HG03064 (cell line): Measurements from ENCODE around the gene ZFYVE21.

Experiments used
- ATAC-seq: cut with Tn5 transposase; IDR thresholded peaks from one replicate; pipeline ENCODE4 v1.9.1; 2021; ENCODE audit warnings: low read depth; ENCODE audit not compliant: unreplicated experiment

ZFYVE21 gene

DNA sequence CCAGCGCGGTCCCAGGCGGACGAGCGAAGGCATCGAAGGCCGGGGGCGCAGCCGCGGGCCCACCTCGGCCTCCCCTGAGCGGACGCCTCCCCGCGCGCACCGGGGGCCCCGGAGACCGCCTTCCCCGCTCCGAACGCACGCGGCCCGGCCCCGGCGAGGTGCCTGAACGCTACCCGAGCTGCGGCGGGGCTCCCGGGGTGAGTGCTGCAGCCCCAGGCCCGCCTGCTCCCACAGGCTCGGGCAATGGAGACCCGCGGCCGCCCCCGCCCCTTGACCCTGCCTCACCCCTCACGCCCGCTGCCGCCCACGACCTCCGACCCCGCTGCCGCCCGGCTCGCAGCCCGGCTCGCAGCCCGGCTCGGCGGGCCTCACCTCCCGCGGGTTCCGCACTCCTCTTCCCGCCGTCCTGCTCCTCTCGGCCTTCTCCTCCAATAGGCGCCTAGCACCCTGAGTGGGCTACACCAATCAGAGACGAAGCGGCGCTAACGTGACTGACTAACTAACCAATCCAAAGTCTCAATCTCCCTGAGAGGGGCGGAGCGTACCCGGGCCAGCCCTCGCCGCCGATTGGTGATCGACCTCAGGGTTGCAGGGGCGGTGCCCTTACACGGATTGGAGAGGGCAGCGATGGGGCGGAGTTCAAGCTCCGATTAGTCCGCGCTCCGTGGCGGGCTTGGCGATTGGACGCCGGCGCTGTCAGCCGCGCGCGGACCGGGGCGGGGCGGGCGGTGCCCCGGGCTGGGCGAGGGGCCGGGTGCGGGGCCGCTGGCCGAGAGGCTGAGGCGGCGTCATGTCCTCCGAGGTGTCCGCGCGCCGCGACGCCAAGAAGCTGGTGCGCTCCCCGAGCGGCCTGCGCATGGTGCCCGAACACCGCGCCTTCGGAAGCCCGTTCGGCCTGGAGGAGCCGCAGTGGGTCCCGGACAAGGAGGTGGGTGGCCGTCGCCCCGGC is at the start of gene ZFYVE21, which contains the start of gene XRCC3:
TSS of gene ZFYVE21 (plus strand) at position 759 of the 949 bp plus-strand sequence. CDS start at position 791, 32 bp downstream.
TSS of gene XRCC3 (minus strand) at position 400 of the 949 bp plus-strand sequence. CDS start 4,364 bp downstream, outside the sequence.
- ATAC-seq, result peak; percentile 89

DNA sequence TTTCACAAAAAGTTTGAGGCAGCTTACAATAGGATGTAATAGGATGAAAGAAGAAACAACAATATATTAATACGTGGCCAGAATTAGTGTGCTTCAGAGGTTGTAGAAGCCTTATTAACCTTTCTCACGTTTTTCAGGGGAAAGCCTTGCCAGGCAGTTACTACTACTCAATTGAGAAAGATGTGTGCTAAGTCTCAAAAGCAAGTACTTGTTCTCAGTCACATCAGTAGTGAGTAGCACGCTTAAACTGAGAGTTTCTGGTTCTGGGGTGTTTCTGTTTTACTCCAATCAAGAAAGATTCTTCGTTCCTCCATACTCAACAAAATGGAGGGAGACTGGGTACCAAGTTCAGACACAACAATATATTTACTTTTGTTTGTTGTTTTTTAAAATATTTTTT is 47.9 kb upstream of the ZFYVE21 start:
- ATAC-seq, result no peak

DNA sequence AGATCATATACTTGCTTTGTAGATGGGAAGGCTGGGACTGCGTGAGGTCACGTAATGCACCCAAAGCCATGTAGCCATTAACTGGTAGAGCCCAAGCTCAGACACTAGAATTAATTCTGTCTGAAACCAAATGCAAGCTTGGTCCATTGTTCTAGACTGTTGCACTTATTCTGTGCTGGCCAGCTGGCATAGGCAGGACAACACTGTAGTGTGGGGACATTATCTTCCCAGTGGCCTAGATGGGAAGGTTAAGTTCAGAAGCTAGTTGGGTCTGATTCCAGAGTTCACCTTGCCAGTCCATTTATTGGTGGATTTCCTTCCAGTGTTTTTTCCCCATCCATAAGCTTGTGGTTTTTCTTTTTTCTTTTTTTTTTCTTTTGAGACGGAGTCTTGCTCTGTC is 47.5 kb upstream of the ZFYVE21 start:
- no peak for ATAC-seq

DNA sequence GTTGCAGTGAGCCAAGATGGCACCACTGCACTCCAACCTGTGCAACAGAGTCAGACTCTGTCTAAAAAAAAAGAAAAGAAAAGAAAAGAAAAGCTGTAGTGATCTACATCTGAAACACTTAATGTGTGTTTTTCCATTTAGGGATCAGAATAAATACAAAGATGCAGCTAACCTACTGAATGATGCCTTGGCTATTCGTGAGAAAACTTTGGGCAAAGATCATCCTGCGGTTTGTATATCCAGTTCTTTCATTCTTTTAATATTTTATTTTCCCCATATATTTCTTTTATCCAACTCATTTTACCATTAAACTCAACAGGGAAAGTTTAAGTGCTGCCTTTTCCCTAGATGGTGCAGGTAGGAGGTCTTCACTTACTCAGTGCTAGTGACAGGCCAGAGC is 46.2 kb upstream of the ZFYVE21 start:
- no peak for ATAC-seq

DNA sequence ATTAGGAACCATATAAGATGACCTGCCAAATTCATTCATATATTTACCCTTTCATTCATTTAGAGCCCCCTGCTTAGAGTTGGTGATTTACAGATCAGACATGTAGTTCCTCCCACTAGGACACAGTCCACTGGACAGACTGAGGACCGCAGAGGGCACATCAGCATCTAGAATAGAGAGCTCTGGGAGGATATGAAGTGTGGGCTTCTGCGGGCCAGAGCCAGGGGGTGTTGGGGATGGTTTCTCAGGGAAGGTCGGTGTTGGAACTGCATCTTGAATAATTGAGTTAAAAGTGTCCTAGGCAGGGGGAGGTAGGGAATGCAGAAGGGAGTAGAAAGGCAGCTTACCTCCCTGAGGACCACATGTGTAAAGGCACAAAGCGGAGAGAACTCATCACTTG is 43.7 kb upstream of the ZFYVE21 start:
- no peak for ATAC-seq

DNA sequence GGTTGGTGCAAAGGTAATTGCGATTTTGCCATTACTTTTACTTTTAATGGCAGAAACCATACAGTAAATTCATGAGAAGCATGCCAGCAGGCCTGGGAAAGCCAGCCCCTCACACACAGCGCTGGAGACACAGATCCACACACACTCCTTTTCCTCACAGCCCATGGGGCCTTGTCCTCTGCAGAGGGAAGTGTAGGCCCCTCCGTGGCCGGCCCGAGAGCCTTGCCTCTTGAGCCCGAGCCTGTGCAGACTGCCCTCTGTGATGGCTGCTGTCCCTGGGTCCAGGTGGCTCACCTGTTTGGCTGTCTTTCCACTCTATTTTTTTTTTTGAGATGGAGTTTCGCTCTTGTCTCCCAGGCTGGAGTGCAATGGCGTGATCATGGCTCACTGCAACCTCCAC is 39.7 kb upstream of the ZFYVE21 start:
- ATAC-seq, result no peak

DNA sequence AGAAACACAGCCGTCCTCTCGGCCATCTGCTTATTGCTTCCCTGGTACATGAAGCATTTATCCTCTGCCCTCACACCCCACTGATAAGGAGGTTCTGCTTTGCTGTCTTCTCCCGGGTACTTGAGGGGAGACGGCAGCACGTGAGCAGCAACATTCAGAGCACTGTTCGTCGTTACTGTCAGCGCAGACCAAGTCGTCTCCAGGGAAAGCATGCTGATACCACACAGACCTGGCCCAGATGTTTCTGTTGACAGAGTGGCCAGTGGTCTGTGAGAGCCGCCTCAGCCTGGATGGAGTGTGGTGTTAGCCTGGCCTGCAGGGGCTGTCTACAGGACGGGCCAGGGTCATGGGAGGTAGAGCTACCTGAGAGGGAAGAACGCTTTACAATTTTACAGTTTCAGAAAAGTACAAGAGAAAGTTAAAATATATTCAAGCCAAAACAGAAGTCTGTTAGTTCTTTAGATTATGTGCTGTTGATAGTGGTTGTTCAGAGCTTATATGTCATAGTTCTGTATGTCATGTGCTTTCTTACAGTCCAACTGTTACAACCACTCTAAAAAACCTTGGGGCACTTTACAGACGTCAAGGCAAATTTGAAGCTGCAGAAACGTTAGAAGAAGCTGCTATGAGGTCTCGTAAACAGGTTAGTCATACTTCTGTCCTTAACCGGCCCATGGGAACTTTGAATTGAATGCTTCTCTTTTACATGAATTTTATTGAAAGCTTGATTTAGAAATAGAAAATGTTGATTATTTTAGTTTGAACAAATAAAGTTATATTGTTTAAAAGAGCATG is 38.5 kb upstream of the ZFYVE21 start:
- ATAC-seq, result no peak

DNA sequence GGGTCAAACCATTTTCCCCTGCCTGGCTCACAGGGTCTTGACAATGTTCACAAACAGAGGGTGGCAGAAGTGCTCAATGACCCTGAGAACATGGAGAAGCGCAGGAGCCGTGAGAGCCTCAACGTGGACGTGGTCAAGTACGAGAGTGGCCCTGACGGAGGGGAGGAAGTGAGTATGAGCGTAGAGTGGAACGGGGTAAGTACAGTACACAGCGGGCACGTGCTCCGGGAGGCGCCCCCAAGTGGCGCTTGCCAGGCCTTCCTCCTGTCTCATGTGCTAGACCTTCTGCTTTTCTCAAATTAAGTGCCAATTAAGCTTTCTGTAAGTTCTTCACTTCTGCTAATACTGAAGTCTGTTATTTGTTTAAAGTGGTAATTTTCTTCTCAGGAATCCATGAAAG is 36.3 kb upstream of the ZFYVE21 start:
- peak; percentile 65 for ATAC-seq

DNA sequence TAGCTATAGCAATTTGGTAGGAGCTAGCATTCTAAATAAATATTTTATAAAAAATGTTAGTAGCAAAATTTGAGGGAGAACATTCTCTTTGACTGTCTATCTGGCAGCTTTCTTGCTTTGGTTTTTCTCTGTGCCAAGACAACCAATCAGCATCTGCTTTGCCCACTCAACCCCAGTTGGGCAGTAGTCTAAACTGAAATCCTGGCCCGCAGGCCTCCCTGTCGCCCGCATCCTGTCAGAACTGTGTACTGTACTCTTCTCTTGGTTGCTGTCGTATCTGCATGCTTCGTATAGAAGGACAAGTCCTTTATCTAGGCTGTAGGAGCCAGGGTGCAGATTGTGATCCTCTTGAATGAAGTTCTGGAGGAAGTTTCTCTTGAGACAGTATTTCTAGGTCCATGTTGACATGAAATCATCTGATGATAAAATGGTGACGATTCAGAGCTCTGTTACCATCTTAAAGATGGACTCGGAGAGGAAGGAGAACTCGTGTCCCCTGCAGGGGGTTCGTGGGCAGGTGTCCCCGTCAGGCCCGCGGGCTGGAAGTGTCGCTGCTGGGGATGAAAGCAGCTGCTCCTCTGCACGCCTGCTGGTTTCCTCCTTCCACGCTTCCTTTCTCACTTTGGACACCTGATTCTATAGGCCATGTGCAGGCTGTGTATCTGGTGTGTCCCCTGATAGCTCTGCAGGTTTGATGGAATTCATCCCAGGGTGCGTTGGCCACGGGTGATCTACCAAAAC is 34.9 kb upstream of the ZFYVE21 start:
- no peak for ATAC-seq

DNA sequence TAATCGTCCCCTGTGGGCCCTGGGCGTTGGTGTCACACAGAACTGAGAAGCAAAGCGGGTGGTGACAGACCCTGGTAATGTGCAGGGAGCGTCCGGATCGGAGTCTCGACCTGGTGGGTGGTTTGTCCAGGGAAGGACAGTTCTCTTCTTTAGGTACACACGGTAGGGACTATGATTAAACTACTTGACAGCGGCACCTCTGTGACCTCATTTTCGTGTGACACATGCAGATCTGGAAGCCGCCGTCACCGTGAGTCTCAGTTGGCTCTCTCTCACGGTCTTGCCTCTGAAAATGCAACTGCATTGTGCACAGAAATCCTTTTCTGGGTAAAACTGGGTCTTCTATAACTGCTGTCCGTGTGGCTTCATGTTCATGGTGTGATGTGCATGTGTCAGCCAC is 32.5 kb upstream of the ZFYVE21 start:
- ATAC-seq, result no peak

DNA sequence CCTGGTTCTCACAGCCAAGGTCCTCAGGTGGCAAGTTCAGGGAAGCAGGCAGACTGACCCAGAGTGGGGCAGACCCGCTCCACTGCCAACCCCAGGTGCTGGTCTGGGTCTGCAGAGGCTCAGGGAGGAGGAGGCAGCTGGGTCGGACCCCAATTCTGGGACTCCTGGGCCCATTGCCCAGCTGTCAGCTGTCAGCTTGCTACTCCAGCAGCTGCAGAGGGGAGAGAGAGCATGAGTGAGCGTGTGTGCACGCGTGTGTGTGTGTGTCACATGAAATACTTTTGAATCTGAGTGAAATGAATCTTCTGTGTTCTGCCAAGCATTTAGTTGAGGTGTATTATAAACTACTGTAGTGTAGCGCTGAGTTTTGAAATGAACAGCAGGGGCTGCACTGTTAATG is 31.1 kb upstream of the ZFYVE21 start:
- no peak for ATAC-seq

DNA sequence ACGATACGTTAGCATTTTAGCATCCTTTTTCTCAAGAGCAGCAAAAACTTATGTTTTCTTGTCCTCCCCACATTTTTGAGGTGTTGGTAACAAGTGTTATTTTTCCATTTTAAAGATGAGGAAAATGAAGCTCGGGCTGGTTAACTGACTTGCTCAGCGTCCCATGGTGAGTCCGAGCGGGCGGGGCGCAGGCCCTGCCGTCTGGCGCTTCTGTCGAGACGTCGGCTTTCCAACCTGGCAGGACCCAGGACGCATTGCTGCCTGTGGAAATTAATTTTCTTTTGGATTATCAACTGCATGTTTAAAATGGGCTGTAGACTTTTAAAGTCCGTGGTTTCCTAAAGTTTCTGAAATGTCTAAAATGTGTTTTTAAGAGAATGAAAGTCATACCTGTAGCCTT is 30.7 kb upstream of the ZFYVE21 start:
- no peak for ATAC-seq

DNA sequence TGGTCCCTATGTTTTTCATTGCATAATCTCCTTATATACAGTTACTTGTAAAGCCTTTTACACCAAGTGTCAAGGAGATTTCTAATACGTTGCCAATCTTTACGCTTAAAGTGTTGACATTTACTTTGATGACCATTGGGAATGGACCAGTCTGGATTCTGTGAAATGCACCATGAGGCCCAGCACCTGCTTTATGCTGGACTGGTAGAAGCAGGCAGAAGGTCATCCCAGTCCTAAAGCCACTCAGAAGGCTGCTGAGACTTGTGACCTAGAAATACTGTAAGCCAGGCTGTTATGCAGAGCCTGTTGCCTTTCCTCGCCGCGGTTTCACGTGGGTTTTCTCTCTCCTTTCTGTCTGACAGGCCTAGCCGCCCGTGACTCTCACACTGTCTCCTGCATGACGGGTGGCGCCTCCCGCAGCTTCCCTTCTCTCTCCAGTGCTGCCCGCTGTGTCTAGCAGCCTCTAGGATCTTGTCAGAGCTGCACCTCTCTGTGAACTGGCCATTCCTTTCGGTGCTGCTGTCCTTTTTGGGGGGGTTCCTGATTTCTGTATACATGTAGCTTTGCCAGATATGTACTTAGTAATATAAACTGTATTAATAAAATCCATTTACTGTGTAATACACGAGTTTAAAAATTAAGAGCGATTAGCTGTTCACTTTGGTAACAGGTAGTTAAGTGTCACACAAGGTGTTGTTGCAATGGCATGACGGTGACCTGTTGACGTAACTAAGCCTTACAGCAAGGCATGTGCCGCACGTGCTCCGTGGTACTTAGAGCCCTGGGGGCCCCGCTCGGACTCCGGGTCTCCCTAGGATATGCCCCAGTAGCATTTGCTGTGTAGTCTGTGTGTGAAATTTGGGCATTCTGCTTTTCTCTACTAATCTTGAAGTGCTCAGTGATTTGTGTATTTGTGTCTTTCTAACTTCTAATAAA is 30.1 kb upstream of the ZFYVE21 start:
- ATAC-seq, result no peak

DNA sequence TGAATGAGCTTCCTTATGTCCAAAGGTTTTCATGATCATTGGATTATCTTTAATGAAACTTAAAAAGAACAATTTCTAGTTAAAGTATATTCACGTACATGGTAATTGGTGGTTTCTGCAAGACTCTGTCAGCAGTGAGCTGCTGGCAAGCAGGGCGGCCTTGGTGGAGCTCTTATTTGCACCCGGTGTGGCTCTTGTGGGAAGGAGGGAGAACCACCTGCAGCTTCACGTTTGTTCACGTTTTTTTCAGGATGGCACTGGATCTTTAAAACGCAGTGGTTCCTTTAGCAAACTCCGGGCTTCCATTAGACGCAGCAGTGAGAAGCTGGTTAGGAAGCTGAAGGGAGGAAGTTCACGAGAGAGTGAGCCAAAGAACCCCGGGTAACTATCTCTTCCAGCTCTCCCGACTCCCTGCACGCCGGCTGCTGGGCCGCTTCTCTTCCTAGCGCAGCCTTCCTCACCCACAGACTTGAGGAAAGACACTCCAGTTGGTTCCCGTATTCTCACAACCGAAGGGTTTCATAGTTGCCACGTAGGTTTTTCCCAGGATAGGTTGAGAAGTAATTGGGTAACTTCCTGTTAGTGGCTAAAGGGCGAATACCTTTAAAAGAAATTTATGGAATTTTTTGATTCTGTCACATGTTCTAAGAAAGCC is 28.7 kb upstream of the ZFYVE21 start:
- ATAC-seq, result no peak

DNA sequence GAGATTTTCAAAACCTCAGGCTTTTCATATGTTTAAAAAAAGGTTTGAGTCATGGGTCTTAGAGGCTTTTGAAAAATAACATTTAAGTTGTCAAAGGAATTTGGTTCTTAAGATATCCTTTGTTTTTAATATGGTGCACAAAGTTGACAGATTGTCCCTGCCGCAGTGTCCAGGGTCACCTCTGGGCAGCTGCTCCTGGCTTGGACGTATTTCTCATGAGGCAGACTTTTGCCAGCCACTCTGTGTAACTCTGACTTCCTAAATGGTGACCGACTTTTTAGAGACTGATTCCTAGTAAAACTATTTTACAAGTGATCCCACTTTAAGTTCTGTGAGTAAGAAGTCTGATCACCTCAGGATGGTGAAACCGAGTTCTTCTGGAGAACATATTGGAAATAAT is 27.9 kb upstream of the ZFYVE21 start:
- no peak for ATAC-seq

DNA sequence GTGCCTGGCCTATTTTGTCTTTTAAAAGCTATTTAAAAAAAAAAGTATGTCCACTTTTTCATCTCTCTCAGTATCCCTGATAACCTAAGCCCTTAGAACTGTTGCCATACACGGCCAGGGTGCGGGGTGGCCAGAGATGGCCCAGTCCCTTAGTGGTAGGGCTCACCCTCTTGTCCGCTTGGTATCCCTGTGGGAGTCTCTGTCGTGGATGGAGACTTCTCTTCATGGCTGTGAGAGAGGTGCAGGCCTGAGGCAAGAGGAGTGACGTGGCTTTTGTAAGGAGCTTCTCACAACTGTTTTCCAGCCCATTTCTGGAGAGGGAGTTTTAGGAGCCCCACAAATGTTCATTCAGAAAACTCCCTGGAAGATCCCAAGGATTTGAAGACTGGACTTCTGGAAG is 27.2 kb upstream of the ZFYVE21 start:
- ATAC-seq, result no peak

DNA sequence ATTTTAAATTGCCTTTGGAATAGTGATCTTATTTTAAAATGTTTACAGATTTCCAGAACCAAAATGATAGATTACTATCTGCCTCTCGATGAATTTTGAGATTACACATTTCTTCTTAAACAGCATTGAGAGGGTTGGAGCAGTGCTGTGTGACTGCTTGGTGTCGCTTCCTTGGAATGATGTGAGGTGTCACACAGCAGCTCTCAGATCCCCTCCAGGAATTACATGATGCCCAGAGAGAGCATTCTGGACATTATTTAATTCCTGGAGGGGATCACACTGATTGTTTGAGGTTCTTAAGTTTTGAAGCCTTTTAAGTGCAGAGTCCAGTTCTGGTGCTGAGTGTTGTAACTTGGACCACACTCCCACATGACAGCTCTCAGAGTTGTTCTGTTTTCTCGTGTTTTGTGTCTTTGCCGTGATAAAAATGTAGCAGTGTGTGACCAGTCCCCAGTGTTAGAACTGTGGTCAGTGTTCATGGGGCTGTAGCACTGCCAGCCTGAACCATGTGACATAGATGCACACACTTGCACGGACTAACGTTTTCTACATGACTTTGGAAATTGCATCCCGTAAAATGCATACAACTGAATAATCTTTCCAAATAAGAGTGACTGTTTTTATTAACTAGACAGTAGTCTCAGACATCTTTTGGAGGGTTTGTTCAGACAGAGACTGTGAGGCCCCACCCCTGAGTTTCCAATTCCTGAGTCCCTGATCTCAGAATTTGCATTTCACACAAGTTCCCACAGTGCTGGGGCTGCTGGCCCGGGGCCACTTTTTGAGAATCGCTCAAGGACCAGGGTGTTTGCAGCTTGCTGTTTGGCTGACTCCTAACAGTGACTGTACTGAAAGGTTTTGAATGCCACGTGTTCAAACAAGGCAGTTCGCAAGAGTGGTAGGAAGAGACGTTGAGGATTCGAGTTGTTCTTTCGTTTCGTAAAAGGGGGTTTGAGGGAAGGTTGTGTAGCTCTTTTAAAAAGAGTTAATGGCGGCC is 26.4 kb upstream of the ZFYVE21 start:
- no peak for ATAC-seq

DNA sequence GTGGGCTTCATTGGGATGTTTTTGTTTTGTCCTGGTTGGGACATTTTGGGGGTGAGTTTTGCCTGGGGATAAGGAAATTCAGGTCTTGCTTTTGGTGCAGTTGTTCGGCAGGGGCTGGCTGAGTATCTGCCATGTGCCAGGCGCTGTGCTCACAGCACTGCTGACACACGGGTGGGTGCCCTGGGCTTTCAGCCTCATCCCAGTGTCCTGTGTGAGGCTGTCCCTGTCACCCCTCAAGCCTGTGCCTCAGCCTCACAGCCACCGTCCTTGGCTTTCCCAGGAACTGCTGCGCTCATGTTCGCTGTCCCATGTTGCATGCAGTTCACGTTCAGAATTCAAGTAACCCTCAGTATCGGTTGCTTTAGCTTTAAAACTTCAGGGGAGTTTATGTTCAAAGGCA is 25.3 kb upstream of the ZFYVE21 start:
- ATAC-seq, result no peak
